Breast epithelium (tissue), 4 donors: Measurements from ENCODE around the gene CSNK2B. TPM values are rescaled to one million over a fixed set of nuclear protein-coding genes. Genes with fewer than 3 reads are reported as not detected.

Source experiments
- DNase-seq, 2 donors: peaks; one replicate each; pipeline ENCODE4 v3.0.0-alpha.2; 2019; ENCODE audit warnings: low spot score in 2 of 2
- H3K27ac ChIP-seq, 2 donors: fragments of 200-600 bp; sonication (generic) in 1 of 2; one replicate each; pipeline ENCODE4 v1.5.1; 2016 to 2019; ENCODE audit warnings: mild to moderate bottlenecking in 1 of 2
- H3K27me3 ChIP-seq, 2 donors: fragments of 200-600 bp; sonication (generic) in 1 of 2; one replicate each; pipeline versions ENCODE4 v1.5.1 to v1.6.0; 2017 to 2019; ENCODE audit warnings: control low read depth in 1 of 2, mild to moderate bottlenecking in 1 of 2
- H3K36me3 ChIP-seq: fragments of 200-600 bp; one replicate; pipeline ENCODE4 v1.5.1; 2019
- H3K4me1 ChIP-seq, 2 donors: fragments of 200-600 bp; sonication (generic); one replicate each; pipeline ENCODE4 v1.5.1; 2016 to 2019; ENCODE audit warnings: control low read depth in 1 of 2
- H3K4me3 ChIP-seq, 3 donors: fragments of 200-600 bp; sonication (generic); 1 replicate in 2 of 3; 2 replicates in 1 of 3; pipeline ENCODE4 v1.5.1; 2016 to 2019; ENCODE audit warnings: mild to moderate bottlenecking in 3 of 3, moderate library complexity in 2 of 3
- H3K9me3 ChIP-seq, 2 donors: fragments of 200-600 bp; sonication (generic) in 1 of 2; one replicate each; pipeline ENCODE4 v1.5.1; 2016 to 2019; ENCODE audit warnings: control low read depth in 1 of 2
- CTCF ChIP-seq, 3 donors: fragments of 450-650 bp; IDR thresholded peaks; one replicate each; pipeline ENCODE4 v1.5.1; 2016 to 2017; ENCODE audit warnings: antibody characterized with exemption in 3 of 3, mild to moderate bottlenecking in 3 of 3, moderate library complexity in 3 of 3
- POLR2A ChIP-seq: fragments of 450-650 bp; IDR thresholded peaks from one replicate; pipeline ENCODE4 v1.6.1; 2016; ENCODE audit warnings: antibody characterized with exemption, mild to moderate bottlenecking, moderate library complexity
- POLR2AphosphoS5 ChIP-seq, 3 donors: sonication (generic); formaldehyde crosslinking; IDR thresholded peaks; one replicate each; pipeline ENCODE4 v1.6.1; 2017; ENCODE audit warnings: antibody characterized with exemption in 3 of 3
- intact Hi-C: fragments of 100-400 bp; cut with DNase I; formaldehyde crosslinking; loops from one replicate; pipeline ENCODE4 v1.15.1; 2023; ENCODE audit warnings: low total_unique reads
- total RNA-seq, 3 donors: library from RNA; depleted of rRNA; stranded (reverse); fragments of >200 nt; gene quantifications; one replicate each; pipeline ENCODE4 v1.1.0, GENCODE V29; 2016

The CSNK2B gene
- total RNA-seq, 3 donors from 2014 or later: 135 to 180 (median 178) TPM

- H3K27ac ChIP-seq: no peak overlapping the region
- intact Hi-C loops: loop anchor here (10.0 kb wide), 1 partner anchor 264 kb away; the partner anchor contains the start of genes NELFE and SKIC2
These were observed 25.2 kb downstream of the CSNK2B start for GRCh38 chr6:31691078-31691463.

GRCh38 chr6:31691564-31692108 lies 25.8 kb downstream of the CSNK2B start:
- Histone ChIP-seq H3K9me3 (no peaks in the 10 kb centered on the region), H3K27ac (no peak overlapping the region), H3K27me3 (no peaks in the 10 kb centered on the region), H3K4me1 (no peaks in the 10 kb centered on the region), H3K36me3 (peaks cover 8% of the 10 kb centered on the region), H3K4me3 (no peak overlapping the region)
- DNase-seq: no peak
- TF ChIP-seq POLR2AphosphoS5 (IDR thresholded peaks at IDR 0.05) (no peak), POLR2A (no peak), CTCF (IDR thresholded peaks at IDR 0.05) (no peak)
- intact Hi-C loops: loop anchor here (10.0 kb wide), 1 partner anchor 263 kb away; the partner anchor contains the start of genes NELFE and SKIC2

More at GRCh38 chr6:31691078-31691463, 25.2 kb downstream of the CSNK2B start:
- Histone ChIP-seq H3K4me3 (no peak overlapping the region), H3K4me1 (no peaks in the 10 kb centered on the region), H3K9me3 (no peaks in the 10 kb centered on the region), H3K27me3 (no peaks in the 10 kb centered on the region), H3K36me3 (peaks cover 8% of the 10 kb centered on the region)
- DNase-seq: no peak
- TF ChIP-seq CTCF (IDR thresholded peaks at IDR 0.05) (no peak), POLR2AphosphoS5 (IDR thresholded peaks at IDR 0.05) (no peak), POLR2A (no peak)

GRCh38 chr6:31692353-31692752 lies 26.5 kb downstream of the CSNK2B start:
- no peak overlapping the region for H3K4me3 ChIP-seq
- DNase-seq: no peak
- H3K4me1 ChIP-seq: no peaks in the 10 kb centered on the region
- peaks cover 1% of the 10 kb centered on the region for H3K36me3 ChIP-seq
- TF ChIP-seq CTCF (IDR thresholded peaks at IDR 0.05) (no peak), POLR2A (no peak), POLR2AphosphoS5 (IDR thresholded peaks at IDR 0.05) (no peak)
- intact Hi-C loops: loop anchor here (10.0 kb wide), 1 partner anchor 262 kb away; the partner anchor contains the start of genes NELFE and SKIC2
- no peaks in the 10 kb centered on the region for H3K9me3 ChIP-seq
- no peaks in the 10 kb centered on the region for H3K27me3 ChIP-seq
- no peak overlapping the region for H3K27ac ChIP-seq

- no peaks in the 10 kb centered on the region for H3K27me3 ChIP-seq
- H3K4me3 ChIP-seq: no peak overlapping the region
- intact Hi-C loops: loop anchor here (10.0 kb wide), 1 partner anchor 262 kb away; the partner anchor contains the start of genes NELFE and SKIC2
- H3K4me1 ChIP-seq: no peaks in the 10 kb centered on the region
- H3K27ac ChIP-seq: no peak overlapping the region
- H3K36me3 ChIP-seq: no peaks in the 10 kb centered on the region
- no peak for DNase-seq
- H3K9me3 ChIP-seq: no peaks in the 10 kb centered on the region
- TF ChIP-seq POLR2A (no peak), CTCF (IDR thresholded peaks at IDR 0.05) (no peak), POLR2AphosphoS5 (IDR thresholded peaks at IDR 0.05) (no peak)
These were observed 27.0 kb downstream of the CSNK2B start for GRCh38 chr6:31692886-31693285.

- Histone ChIP-seq H3K4me3 (no peak overlapping the region), H3K27me3 (no peaks in the 10 kb centered on the region), H3K9me3 (no peaks in the 10 kb centered on the region), H3K36me3 (no peaks in the 10 kb centered on the region), H3K4me1 (no peaks in the 10 kb centered on the region), H3K27ac (no peak overlapping the region)
- intact Hi-C loops: loop anchor here (10.0 kb wide), 1 partner anchor 261 kb away; the partner anchor contains the start of genes NELFE and SKIC2
- TF ChIP-seq POLR2AphosphoS5 (IDR thresholded peaks at IDR 0.05) (no peak), POLR2A (no peak), CTCF (IDR thresholded peaks at IDR 0.05) (no peak)
- DNase-seq: no peak
These were observed 27.7 kb downstream of the CSNK2B start for GRCh38 chr6:31693535-31693934.
